Heart left ventricle (tissue), 13 donors: ENCODE measurements around the gene PGAP1.

Source experiments
- POLR2A ChIP-seq, 2 donors: fragments of 450-650 bp; IDR thresholded peaks; one replicate each; pipeline ENCODE4 v1.6.1; 2017; ENCODE audit warnings: antibody characterized with exemption in 2 of 2, mild to moderate bottlenecking in 2 of 2, moderate library complexity in 2 of 2
- TF ChIP-seq, protein P1 (sequence below), 12 donors: fragments of 200-600 bp; sonication (generic) in 4 of 12; IDR thresholded peaks; one replicate each; pipeline versions ENCODE4 v1.5.0 to v1.8.0; 2018 to 2022; ENCODE audit warnings: antibody characterized with exemption in 12 of 12, mild to moderate bottlenecking in 5 of 12
- donor health status: ischemic (EF 13 %, LVEDD 7.1; RV severe dilation, severe dysfunction).
- donor health status: DM: no; HTN: yes; CAD: no.
- donor health status: DM: no; HTN: no; CAD: no.
- donor health status: ischemic (EF 25% LVEDD 6.9; RV normal size, moderate dysfunction).
- donor health status: ischemic (EF 25% LVEDD 5.7; RV mildly dilated, moderate dysfunction).
- donor health status: ischemic (EF 35%, LVEDD 5.7; RV mildly dilated, moderate dysfunction).
- donor health status: nonischemic (EF 11% LVEDD 7.7; RV severe dilation, severe dysfunction).
- donor health status: DM: yes; HTN: yes; CAD: no.
- donor health status: PGD.
- donor health status: ischemic (EF 29% LVEDD 5.4; RV normal size, mild dysfunction).
- donor health status: nonischemic (EF 23%, LVEDD 6.1; RV moderate dilation, normal function).

DNA sequence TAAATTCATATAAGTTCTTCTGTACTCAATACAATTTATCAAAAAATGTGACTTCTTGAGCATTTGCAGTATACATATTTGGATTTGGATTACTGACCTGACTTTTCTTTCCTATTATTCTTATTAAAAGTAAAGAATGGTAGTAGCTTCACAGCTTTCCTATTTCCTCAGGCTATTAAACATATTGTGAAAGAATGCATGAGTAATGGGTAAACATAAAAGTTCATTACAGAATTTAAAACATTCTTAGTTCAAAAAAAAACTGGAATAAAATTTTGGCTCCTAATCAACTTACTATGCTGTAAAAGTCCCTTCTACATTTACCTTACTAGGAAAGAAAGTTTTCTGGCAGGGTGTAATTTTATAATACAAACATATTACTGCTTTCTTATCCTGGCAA, 90.1 kb downstream of the PGAP1 start:
- no peak for TF ChIP-seq POLR2A (IDR thresholded peaks at IDR 0.05)
- TF ChIP-seq, protein P1, sequence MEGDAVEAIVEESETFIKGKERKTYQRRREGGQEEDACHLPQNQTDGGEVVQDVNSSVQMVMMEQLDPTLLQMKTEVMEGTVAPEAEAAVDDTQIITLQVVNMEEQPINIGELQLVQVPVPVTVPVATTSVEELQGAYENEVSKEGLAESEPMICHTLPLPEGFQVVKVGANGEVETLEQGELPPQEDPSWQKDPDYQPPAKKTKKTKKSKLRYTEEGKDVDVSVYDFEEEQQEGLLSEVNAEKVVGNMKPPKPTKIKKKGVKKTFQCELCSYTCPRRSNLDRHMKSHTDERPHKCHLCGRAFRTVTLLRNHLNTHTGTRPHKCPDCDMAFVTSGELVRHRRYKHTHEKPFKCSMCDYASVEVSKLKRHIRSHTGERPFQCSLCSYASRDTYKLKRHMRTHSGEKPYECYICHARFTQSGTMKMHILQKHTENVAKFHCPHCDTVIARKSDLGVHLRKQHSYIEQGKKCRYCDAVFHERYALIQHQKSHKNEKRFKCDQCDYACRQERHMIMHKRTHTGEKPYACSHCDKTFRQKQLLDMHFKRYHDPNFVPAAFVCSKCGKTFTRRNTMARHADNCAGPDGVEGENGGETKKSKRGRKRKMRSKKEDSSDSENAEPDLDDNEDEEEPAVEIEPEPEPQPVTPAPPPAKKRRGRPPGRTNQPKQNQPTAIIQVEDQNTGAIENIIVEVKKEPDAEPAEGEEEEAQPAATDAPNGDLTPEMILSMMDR (IDR thresholded peaks at IDR 0.05) = no peak
